K562 (cell line): ENCODE data around the gene SLMAP. TPM values are rescaled to one million over a fixed set of nuclear protein-coding genes. Genes with fewer than 3 reads are reported as not detected.

ENCODE experiments used
- CEBPZ ChIP-seq: fragments of 150-350 bp; IDR thresholded peaks from 2 replicates; pipeline ENCODE4 v1.6.1; 2014; ENCODE audit warnings: low read depth, mild to moderate bottlenecking, low read length, borderline replicate concordance
- CGGBP1 ChIP-seq: fragments of 250-450 bp; sonication (Bioruptor Pico); IDR thresholded peaks from 2 replicates; pipeline ENCODE4 v1.9.0; 2021; ENCODE audit warnings: mild to moderate bottlenecking
- E2F1 ChIP-seq: sonication (generic); formaldehyde crosslinking; IDR thresholded peaks from 2 replicates; pipeline ENCODE4 v1.8.1; 2023; ENCODE audit warnings: mild to moderate bottlenecking, missing genetic modification reagents, moderate library complexity
- ETV5 ChIP-seq: sonication (generic); formaldehyde crosslinking; IDR thresholded peaks from 2 replicates; pipeline ENCODE4 v1.4.0; 2020; ENCODE audit warnings: low read depth, mild to moderate bottlenecking, missing genetic modification reagents
- FOXA3 ChIP-seq, 2 experiments: fragments of 450-650 bp in 1 of 2; sonication (generic) in 1 of 2; formaldehyde crosslinking; IDR thresholded peaks in 1 of 2; conservative IDR thresholded peaks in 1 of 2; 2 replicates each; pipeline versions ENCODE4 v1.4.0 to v1.8.0; 2020 to 2022; ENCODE audit warnings: mild to moderate bottlenecking in 2 of 2, missing genetic modification reagents in 1 of 2
- FOXP1 ChIP-seq: sonication (generic); formaldehyde crosslinking; IDR thresholded peaks from 2 replicates; pipeline ENCODE4 v1.8.0; 2022; ENCODE audit warnings: mild to moderate bottlenecking, missing genetic modification reagents
- HES1 ChIP-seq: fragments of 450-650 bp; IDR thresholded peaks from 2 replicates; pipeline ENCODE4 v1.6.1; 2016; ENCODE audit warnings: low read depth, mild to moderate bottlenecking, moderate library complexity
- LCOR ChIP-seq: sonication (generic); formaldehyde crosslinking; IDR thresholded peaks from 2 replicates; pipeline ENCODE4 v1.8.0; 2022; ENCODE audit warnings: mild to moderate bottlenecking, missing genetic modification reagents
- MYBL2 ChIP-seq, 2 experiments: fragments of 450-650 bp in 1 of 2; sonication (generic) in 1 of 2; formaldehyde crosslinking in 1 of 2; IDR thresholded peaks; 2 replicates each; pipeline versions ENCODE4 v1.6.1 to v1.8.1; 2017 to 2022; ENCODE audit warnings: borderline replicate concordance in 1 of 2, inconsistent platforms in 1 of 2, low read depth in 1 of 2, mild to moderate bottlenecking in 1 of 2, missing genetic modification reagents in 1 of 2, moderate library complexity in 1 of 2
- RBM14 ChIP-seq: fragments of 200-400 bp; formaldehyde crosslinking; IDR thresholded peaks from 2 replicates; pipeline ENCODE4 v1.6.1; 2018; ENCODE audit warnings: low read depth, mild to moderate bottlenecking, low read length, moderate library complexity, borderline replicate concordance; ENCODE audit not compliant: insufficient read depth
- SAFB ChIP-seq: fragments of 200-400 bp; formaldehyde crosslinking; IDR thresholded peaks from 2 replicates; pipeline ENCODE4 v1.6.1; 2017; ENCODE audit warnings: low read depth, low read length, borderline replicate concordance
- SLC30A9 ChIP-seq: fragments of 250-450 bp; sonication (Bioruptor Pico); IDR thresholded peaks from 2 replicates; pipeline ENCODE4 v1.8.0; 2022; ENCODE audit warnings: mild to moderate bottlenecking, moderate library complexity
- SMAD4 ChIP-seq: fragments of 250-450 bp; sonication (Bioruptor Pico); conservative IDR thresholded peaks from 2 replicates; pipeline ENCODE4 v1.8.0; 2021; ENCODE audit warnings: inconsistent platforms, mild to moderate bottlenecking, moderate library complexity
- SMARCA4 ChIP-seq: fragments of 450-650 bp; IDR thresholded peaks from 2 replicates; pipeline ENCODE4 v1.6.1; 2016
- SRSF1 ChIP-seq: fragments of 200-400 bp; formaldehyde crosslinking; IDR thresholded peaks from 2 replicates; pipeline ENCODE4 v1.6.1; 2017; ENCODE audit warnings: mild to moderate bottlenecking, low read depth, low read length, moderate library complexity
- TAF7 ChIP-seq: fragments of 450-650 bp; IDR thresholded peaks from 2 replicates; pipeline ENCODE4 v1.6.1; 2016; ENCODE audit warnings: missing genetic modification characterization, missing compliant biosample characterization
- TOE1 ChIP-seq, 2 experiments: fragments of 450-650 bp in 1 of 2; sonication (generic) in 1 of 2; formaldehyde crosslinking in 1 of 2; IDR thresholded peaks; 2 replicates each; pipeline versions ENCODE4 v1.7.1 to v1.8.0; 2016 to 2022; ENCODE audit warnings: borderline replicate concordance in 2 of 2, mild to moderate bottlenecking in 2 of 2, antibody characterized with exemption in 1 of 2, inconsistent platforms in 1 of 2, low read depth in 1 of 2, missing genetic modification reagents in 1 of 2, moderate library complexity in 1 of 2
- ZC3H11A ChIP-seq: IDR thresholded peaks from 2 replicates; pipeline ENCODE4 v1.6.1; 2012; ENCODE audit warnings: low read depth, low read length, improper control_type of control experiment
- ZNF217 ChIP-seq: sonication (generic); formaldehyde crosslinking; IDR thresholded peaks from 2 replicates; pipeline ENCODE4 v1.8.0; 2022; ENCODE audit warnings: mild to moderate bottlenecking, missing genetic modification reagents
- ZNF277 ChIP-seq: fragments of 250-450 bp; sonication (Bioruptor Pico); IDR thresholded peaks from 2 replicates; pipeline ENCODE4 v1.8.0; 2022; ENCODE audit warnings: inconsistent platforms, mild to moderate bottlenecking, moderate library complexity, borderline replicate concordance
- ZNF507 ChIP-seq: conservative IDR thresholded peaks from 2 replicates; pipeline ENCODE4 v1.6.1; 2017; ENCODE audit warnings: missing genetic modification characterization, missing compliant biosample characterization
- polyA plus RNA-seq, 8 experiments: library from polyadenylated mRNA; depleted of rRNA in 4 of 8; stranded (reverse) in 5 of 8; unstranded in 3 of 8; fragments of >200 nt; fragmentation: Nextera tagmentation in 2 of 8; fragmentation: Illumina TruSeq in 1 of 8; extraction: Ambion mirVana in 2 of 8; extraction: Trizol in 1 of 8; gene quantifications; 2 replicates each; pipeline versions ENCODE4 v1.2.1 to v1.2.3, GENCODE V29; 2011 to 2014; ENCODE audit warnings: inconsistent platforms in 1 of 8, missing spikeins in 1 of 8
- total RNA-seq, 7 experiments: library from RNA; depleted of rRNA in 6 of 7; stranded (reverse); fragments of >200 nt in 6 of 7; fragmentation: Illumina TruSeq in 2 of 7; extraction: Trizol in 2 of 7; gene quantifications; 2 replicates each; pipeline versions ENCODE4 v1.2.1 to v1.2.3, GENCODE V29; 2011 to 2021; ENCODE audit warnings: low replicate concordance in 1 of 7

Gene SLMAP
- total and polyA plus RNA-seq, 9 of the 15 experiments (the other 6 are each of a cell fraction or from before 2014, with no cell fraction given): 12.1 to 50.7 (median 28.3) TPM

- TF ChIP-seq ZNF277 (CRISPR knock-in tag) (no peak), RBM14 (no peak), SAFB (no peak), SMAD4 (CRISPR knock-in tag) (no peak), ZC3H11A (no peak), SLC30A9 (no peak), SRSF1 (no peak), CEBPZ (no peak), ZNF217 (no peak), LCOR (CRISPR knock-in tag) (no peak), TOE1 (IDR thresholded peaks at IDR 0.05; ENCODE audit: borderline replicate concordance) (no peak), TOE1 (CRISPR knock-in tag; IDR thresholded peaks at IDR 0.05; ENCODE audit: borderline replicate concordance, low read depth) (no peak), FOXP1 (CRISPR knock-in tag) (no peak), E2F1 (CRISPR knock-in tag) (no peak), ZNF507 (tag) (no peak), HES1 (peak; percentile 66; the same call in 1 of the 2 replicates), CGGBP1 (CRISPR knock-in tag) (no peak), ETV5 (CRISPR knock-in tag) (no peak), FOXA3 (CRISPR knock-in tag; conservative IDR thresholded peaks at IDR 0.05 in 1 of 2, IDR thresholded peaks at IDR 0.05 in 1 of 2) (no peak), TAF7 (tag) (no peak), SMARCA4 (peak; percentile 89), MYBL2 (IDR thresholded peaks at IDR 0.05; ENCODE audit: low read depth) (no peak), MYBL2 (CRISPR knock-in tag; IDR thresholded peaks at IDR 0.05; ENCODE audit: borderline replicate concordance) (no peak)
These were observed 179.4 kb downstream of the SLMAP start (continued) for GRCh38 chr3:57935539-57935938.
